Nephron progenitor cell (in vitro differentiated cells): ENCODE data around the gene UBALD2.
"Not testable (repeated sequence)": the region's sequence is repeated elsewhere in the genome, so short reads cannot be mapped to it uniquely, and the experiment has no call there.

ENCODE experiments used
- DNase-seq: peaks from one replicate; pipeline ENCODE4 v3.0.0; 2021
- H3K27ac Mint-ChIP-seq: 2 replicates; pipeline ENCODE4 v1.8.0; 2021; ENCODE audit warnings: mild to moderate bottlenecking, moderate library complexity, mixed read lengths
- H3K27me3 Mint-ChIP-seq: 2 replicates; pipeline ENCODE4 v1.8.0; 2021; ENCODE audit warnings: mild to moderate bottlenecking, low read depth, mixed read lengths; ENCODE audit not compliant: poor library complexity
- H3K36me3 Mint-ChIP-seq: 2 replicates; pipeline ENCODE4 v1.8.0; 2021; ENCODE audit warnings: low read depth, mixed read lengths
- H3K4me1 Mint-ChIP-seq: 2 replicates; pipeline ENCODE4 v1.8.0; 2021; ENCODE audit warnings: mixed read lengths
- H3K4me3 Mint-ChIP-seq: 2 replicates; pipeline ENCODE4 v1.8.0; 2021; ENCODE audit warnings: mild to moderate bottlenecking, moderate library complexity, mixed read lengths
- H3K9me3 Mint-ChIP-seq: 2 replicates; pipeline ENCODE4 v1.8.0; 2021; ENCODE audit warnings: mild to moderate bottlenecking, moderate library complexity, mixed read lengths
- CTCF ChIP-seq: fragments of 200-600 bp; sonication (generic); IDR thresholded peaks from 2 replicates; pipeline ENCODE4 v1.5.0; 2021; ENCODE audit warnings: antibody characterized with exemption

The UBALD2 gene

GRCh38 chr17:76263896-76264295 is 1.3 kb upstream of the UBALD2 start:
- Mint-ChIP-seq H3K27ac (no peak overlapping the region), H3K27me3 (peaks cover 8% of the 10 kb centered on the region), H3K36me3 (peaks cover 8% of the 10 kb centered on the region), H3K4me1 (peaks cover 65% of the 10 kb centered on the region), H3K9me3 (no peaks in the 10 kb centered on the region), H3K4me3 (no peak overlapping the region)
- no peak for DNase-seq
- TF ChIP-seq CTCF, result no peak

GRCh38 chr17:76264425-76264754 is 758 bp upstream of the UBALD2 start:
- H3K9me3 Mint-ChIP-seq, result no peaks in the 10 kb centered on the region
- peaks cover 8% of the 10 kb centered on the region for H3K27me3 Mint-ChIP-seq
- no peak for DNase-seq
- H3K27ac Mint-ChIP-seq, result no peak overlapping the region
- no peak for TF ChIP-seq CTCF
- H3K36me3 Mint-ChIP-seq, result peaks cover 9% of the 10 kb centered on the region
- peak overlapping the region; percentile 72 for H3K4me3 Mint-ChIP-seq
- peaks cover 65% of the 10 kb centered on the region for H3K4me1 Mint-ChIP-seq

GRCh38 chr17:76265624-76266243 is 586 bp downstream of the UBALD2 start:
- Mint-ChIP-seq H3K9me3 (no peaks in the 10 kb centered on the region), H3K27me3 (peaks cover 7% of the 10 kb centered on the region), H3K36me3 (peaks cover 16% of the 10 kb centered on the region), H3K4me1 (peaks cover 61% of the 10 kb centered on the region), H3K4me3 (peak overlapping the region; percentile 89), H3K27ac (no peak overlapping the region)
- TF ChIP-seq CTCF, result no peak
- DNase-seq, result peak; percentile 73

- H3K27me3 Mint-ChIP-seq, result peaks cover 4% of the 10 kb centered on the region
- DNase-seq, result no peak
- no peak for TF ChIP-seq CTCF
- H3K4me3 Mint-ChIP-seq, result peak overlapping the region; percentile 89
- no peaks in the 10 kb centered on the region for H3K9me3 Mint-ChIP-seq
- H3K27ac Mint-ChIP-seq, result no peak overlapping the region
- H3K36me3 Mint-ChIP-seq, result peaks cover 16% of the 10 kb centered on the region
- peaks cover 63% of the 10 kb centered on the region for H3K4me1 Mint-ChIP-seq
Measured at GRCh38 chr17:76266244-76266938, 1.2 kb downstream of the UBALD2 start.

- Mint-ChIP-seq H3K4me1 (peaks cover 59% of the 10 kb centered on the region), H3K27me3 (peaks cover 4% of the 10 kb centered on the region), H3K36me3 (peaks cover 16% of the 10 kb centered on the region)
Measured at GRCh38 chr17:76267051-76267576, 2.0 kb downstream of the UBALD2 start.

GRCh38 chr17:76267581-76268001 is 2.4 kb downstream of the UBALD2 start:
- Mint-ChIP-seq H3K4me1 (peaks cover 54% of the 10 kb centered on the region), H3K27ac (peak overlapping the region; percentile 62), H3K4me3 (peak overlapping the region; percentile 71), H3K36me3 (peaks cover 16% of the 10 kb centered on the region)
- not testable (repeated sequence) for H3K9me3 Mint-ChIP-seq, H3K27me3 Mint-ChIP-seq, DNase-seq

More at GRCh38 chr17:76267051-76267576, 2.0 kb downstream of the UBALD2 start:
- Mint-ChIP-seq H3K9me3 (no peaks in the 10 kb centered on the region), H3K4me3 (peak overlapping the region; percentile 89), H3K27ac (no peak overlapping the region)
- DNase-seq, result no peak
- no peak for TF ChIP-seq CTCF
